DND-41 (cell line): ENCODE results near the gene POFUT2.

Experiments used
- CTCF ChIP-seq: IDR thresholded peaks from 2 replicates; pipeline ENCODE4 v1.5.1; 2012; ENCODE audit warnings: borderline replicate concordance, low read length, moderate library complexity, mild to moderate bottlenecking; ENCODE audit not compliant: poor library complexity, severe bottlenecking; ENCODE audit errors: extremely low read depth
- EZH2 ChIP-seq: IDR thresholded peaks from 3 replicates; pipeline ENCODE4 v1.6.1; 2012; ENCODE audit warnings: borderline replicate concordance, low read depth, mild to moderate bottlenecking, moderate library complexity, low read length, inconsistent platforms; ENCODE audit not compliant: severe bottlenecking

GRCh38 chr21:45330075-45330781 is 42.5 kb upstream of the POFUT2 start:
- no peak for TF ChIP-seq CTCF
- no peak for TF ChIP-seq EZH2
